Mammary epithelial cell (primary cell): ENCODE data around the gene CD58.

Experiments used
- CTCF ChIP-seq, 2 donors: IDR thresholded peaks in 1 of 2; conservative IDR thresholded peaks in 1 of 2; 2 replicates each; pipeline ENCODE4 v1.5.1; 2011 to 2012; ENCODE audit warnings: inconsistent platforms in 2 of 2, low read length in 2 of 2, mild to moderate bottlenecking in 2 of 2, control low read depth in 1 of 2, low read depth in 1 of 2; ENCODE audit not compliant: insufficient read depth in 1 of 2; ENCODE audit errors: extremely low read depth in 1 of 2
- EZH2 ChIP-seq: IDR thresholded peaks from 2 replicates; pipeline ENCODE4 v1.6.1; 2012; ENCODE audit warnings: low read length, inconsistent platforms, borderline replicate concordance

- TF ChIP-seq CTCF (conservative IDR thresholded peaks at IDR 0.05 in 1 of 2, IDR thresholded peaks at IDR 0.05 in 1 of 2; ENCODE audit: extremely low read depth in 1 of 2, insufficient read depth in 1 of 2, low read depth in 1 of 2, low read length in 2 of 2) (no peak), EZH2 (no peak)
Measured at GRCh38 chr1:116465477-116465844, 105.4 kb downstream of the CD58 start.
